ENCODE results near the gene KRTAP6-1. TPM values are rescaled to one million over a fixed set of nuclear protein-coding genes. Genes with fewer than 3 reads are reported as not detected.

Gene KRTAP6-1
- total and polyA plus RNA-seq, 10 of the 15 experiments (the other 5 are each of a cell fraction or from before 2014, with no cell fraction given), result 0.16 TPM; not detected in 9

DNA sequence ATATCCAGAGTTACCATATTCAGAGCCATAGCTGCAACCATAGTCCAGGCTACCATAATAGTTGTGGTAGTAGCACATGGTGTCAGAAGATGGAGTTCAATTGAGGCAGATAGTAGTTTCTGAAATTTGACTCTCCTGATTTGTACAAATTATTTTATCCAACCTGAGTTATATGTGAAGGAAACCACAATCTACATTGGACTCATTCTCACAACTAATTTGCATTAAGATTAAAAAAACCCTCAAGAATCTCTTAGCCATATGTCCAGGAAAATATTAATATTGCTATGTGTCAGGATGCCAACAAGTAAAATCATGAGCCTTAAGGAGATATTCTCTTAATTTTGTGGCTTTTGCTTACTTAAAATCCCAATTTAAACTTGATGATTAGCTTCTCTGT lies 23.4 kb downstream of the KRTAP6-1 start, which contains the start of gene KRTAP22-2:
Gene KRTAP22-2, minus strand, starts transcription at position 101 of the 400 bp plus-strand sequence.
- FAIRE-seq (no peak), ATAC-seq (no peak), DNase-seq (ENCODE audit: low read depth, low spot score) (no peak)
- in situ Hi-C loops (cut with MboI) (no loop called here), intact Hi-C loops (cut with micrococcal nuclease; ENCODE audit: unreplicated experiment) (no loop called here)
- Histone ChIP-seq H3K4me1 (ENCODE audit: control insufficient read depth, insufficient read depth, low read length) (no peaks in the 10 kb centered on the region), H3K79me2 (ENCODE audit: control insufficient read depth, insufficient read depth, low read length) (no peaks in the 10 kb centered on the region), H3K27ac (ENCODE audit: control insufficient read depth, insufficient read depth) (no peak within 1 kb of the TSS), H4K20me1 (ENCODE audit: control insufficient read depth, insufficient read depth) (no peaks in the 10 kb centered on the region), H3K36me3 (ENCODE audit: control insufficient read depth in 2 of 2, insufficient read depth in 2 of 2, low read length in 1 of 2) (no peaks in the 10 kb centered on the region), H3K27me3 (replicated peaks in 1 of 2; ENCODE audit: control insufficient read depth in 2 of 2, insufficient read depth in 2 of 2, low read length in 1 of 2) (no peaks in the 10 kb centered on the region), H3K4me3 (no peak within 1 kb of the TSS), H3K9ac (ENCODE audit: control insufficient read depth, insufficient read depth, low read length) (no peak within 1 kb of the TSS), H3K9me3 (replicated peaks; ENCODE audit: control insufficient read depth, insufficient read depth, low read length) (no peaks in the 10 kb centered on the region), H2AFZ (ENCODE audit: control insufficient read depth, low read depth, low read length) (no peak within 1 kb of the TSS), H3K4me2 (ENCODE audit: control insufficient read depth, insufficient read depth) (no peak within 1 kb of the TSS)
- TF ChIP-seq ASH2L (IDR thresholded peaks at IDR 0.05; ENCODE audit: borderline replicate concordance, low read depth) (no peak), GATAD2B (conservative IDR thresholded peaks at IDR 0.05; ENCODE audit: low read depth) (no peak), RAD51 (IDR thresholded peaks at IDR 0.05) (no peak), RELA (IDR thresholded peaks at IDR 0.05; ENCODE audit: borderline replicate concordance, partially characterized antibody) (no peak), PAX5 (IDR thresholded peaks at IDR 0.05; ENCODE audit: borderline replicate concordance, low read depth, low read length) (no peak), LARP7 (IDR thresholded peaks at IDR 0.05) (no peak), WRNIP1 (IDR thresholded peaks at IDR 0.05; ENCODE audit: borderline replicate concordance, low read depth, low read length) (no peak), MXI1 (IDR thresholded peaks at IDR 0.05; ENCODE audit: low read depth, low read length) (no peak)
- RAD21 ChIA-PET (ENCODE audit: unreplicated experiment), result no interaction called here
- CTCF ChIA-PET, result no interaction called here
- POLR2A ChIA-PET, result no interaction called here
- SMC1A ChIA-PET (ENCODE audit: uncharacterized antibody, unreplicated experiment), result interaction anchor here (0.9 to 1.3 kb wide), 2 partner anchors 13 to 130 kb away, joined by 3 to 4 read pairs; no protein-coding TSS in a partner anchor
- no TSS peak for BruUV-seq (replicated peaks)

DNA sequence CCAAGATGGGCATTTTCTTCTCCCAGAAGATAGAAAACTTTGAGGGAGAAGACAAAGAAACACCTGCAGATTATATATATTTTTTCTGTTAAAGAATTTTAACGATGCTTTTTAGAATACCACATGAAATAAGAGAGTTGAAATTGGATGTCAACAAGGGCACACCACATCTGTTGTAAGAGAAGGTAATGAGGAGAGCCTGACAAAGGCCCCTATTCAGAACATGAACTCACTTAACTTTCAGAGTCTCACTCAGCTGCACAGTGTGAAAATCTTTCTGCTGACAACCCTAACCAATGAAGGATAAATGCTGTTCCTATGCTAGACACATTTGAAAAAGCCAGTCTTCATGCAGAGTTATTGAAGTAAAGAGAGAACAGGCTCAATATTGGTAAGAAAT lies 30.9 kb downstream of the KRTAP6-1 start:
- DNase-seq (ENCODE audit: low read depth, low spot score) (no peak), ATAC-seq (no peak), FAIRE-seq (no peak)
- ChIA-PET RAD21 (ENCODE audit: unreplicated experiment) (no interaction called here), POLR2A (no interaction called here), CTCF (interaction anchor here (0.7 kb wide), 1 partner anchor 11 kb away, joined by 3 read pairs; no protein-coding TSS in a partner anchor), SMC1A (ENCODE audit: uncharacterized antibody, unreplicated experiment) (no interaction called here)
- intact Hi-C loops (cut with micrococcal nuclease; ENCODE audit: unreplicated experiment) (no loop called here), in situ Hi-C loops (cut with MboI) (no loop called here)
- H3K79me2 ChIP-seq (ENCODE audit: control insufficient read depth, insufficient read depth, low read length), result no peaks in the 10 kb centered on the region
- no peak overlapping the region for H3K4me2 ChIP-seq (ENCODE audit: control insufficient read depth, insufficient read depth)
- no peaks in the 10 kb centered on the region for H4K20me1 ChIP-seq (ENCODE audit: control insufficient read depth, insufficient read depth)
- H3K27me3 ChIP-seq (replicated peaks in 1 of 2; ENCODE audit: control insufficient read depth in 2 of 2, insufficient read depth in 2 of 2, low read length in 1 of 2), result no peaks in the 10 kb centered on the region
- H3K4me3 ChIP-seq, result no peak overlapping the region
- H3K36me3 ChIP-seq (ENCODE audit: control insufficient read depth in 2 of 2, insufficient read depth in 2 of 2, low read length in 1 of 2), result no peaks in the 10 kb centered on the region
- no peaks in the 10 kb centered on the region for H3K9me3 ChIP-seq (replicated peaks; ENCODE audit: control insufficient read depth, insufficient read depth, low read length)
- no peak overlapping the region for H2AFZ ChIP-seq (ENCODE audit: control insufficient read depth, low read depth, low read length)
- TF ChIP-seq NR2F1 (conservative IDR thresholded peaks at IDR 0.05), result peak; percentile 83
- TF ChIP-seq, protein P1, sequence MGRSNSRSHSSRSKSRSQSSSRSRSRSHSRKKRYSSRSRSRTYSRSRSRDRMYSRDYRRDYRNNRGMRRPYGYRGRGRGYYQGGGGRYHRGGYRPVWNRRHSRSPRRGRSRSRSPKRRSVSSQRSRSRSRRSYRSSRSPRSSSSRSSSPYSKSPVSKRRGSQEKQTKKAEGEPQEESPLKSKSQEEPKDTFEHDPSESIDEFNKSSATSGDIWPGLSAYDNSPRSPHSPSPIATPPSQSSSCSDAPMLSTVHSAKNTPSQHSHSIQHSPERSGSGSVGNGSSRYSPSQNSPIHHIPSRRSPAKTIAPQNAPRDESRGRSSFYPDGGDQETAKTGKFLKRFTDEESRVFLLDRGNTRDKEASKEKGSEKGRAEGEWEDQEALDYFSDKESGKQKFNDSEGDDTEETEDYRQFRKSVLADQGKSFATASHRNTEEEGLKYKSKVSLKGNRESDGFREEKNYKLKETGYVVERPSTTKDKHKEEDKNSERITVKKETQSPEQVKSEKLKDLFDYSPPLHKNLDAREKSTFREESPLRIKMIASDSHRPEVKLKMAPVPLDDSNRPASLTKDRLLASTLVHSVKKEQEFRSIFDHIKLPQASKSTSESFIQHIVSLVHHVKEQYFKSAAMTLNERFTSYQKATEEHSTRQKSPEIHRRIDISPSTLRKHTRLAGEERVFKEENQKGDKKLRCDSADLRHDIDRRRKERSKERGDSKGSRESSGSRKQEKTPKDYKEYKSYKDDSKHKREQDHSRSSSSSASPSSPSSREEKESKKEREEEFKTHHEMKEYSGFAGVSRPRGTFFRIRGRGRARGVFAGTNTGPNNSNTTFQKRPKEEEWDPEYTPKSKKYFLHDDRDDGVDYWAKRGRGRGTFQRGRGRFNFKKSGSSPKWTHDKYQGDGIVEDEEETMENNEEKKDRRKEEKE (IDR thresholded peaks at IDR 0.05), result no peak
- no peak for TF ChIP-seq RAD51 (IDR thresholded peaks at IDR 0.05)
- no peak for TF ChIP-seq PML (IDR thresholded peaks at IDR 0.05; ENCODE audit: low read length)
- TF ChIP-seq DPF2 (IDR thresholded peaks at IDR 0.05), result no peak
- no peak for TF ChIP-seq POLR2AphosphoS5 (IDR thresholded peaks at IDR 0.05; ENCODE audit: low read length)
- peak; percentile 79 for TF ChIP-seq MTA2 (IDR thresholded peaks at IDR 0.05; ENCODE audit: low read depth)
- TF ChIP-seq ESRRA (IDR thresholded peaks at IDR 0.05; ENCODE audit: low read length), result no peak
- no TSS peak for BruUV-seq (replicated peaks)
- H3K27ac ChIP-seq (ENCODE audit: control insufficient read depth, insufficient read depth), result no peak overlapping the region
- no peaks in the 10 kb centered on the region for H3K4me1 ChIP-seq (ENCODE audit: control insufficient read depth, insufficient read depth, low read length)
- 0% methylated on average over 1 of the region's 1 CpG for WGBS (ENCODE audit: insufficient coverage, insufficient replicate concordance, low lambda C conversion rate, missing lambda C conversion rate)
- no peak overlapping the region for H3K9ac ChIP-seq (ENCODE audit: control insufficient read depth, insufficient read depth, low read length)

Measured in GM12878 (cell line).